ENCODE results near the gene PDCD6IP.

DNA sequence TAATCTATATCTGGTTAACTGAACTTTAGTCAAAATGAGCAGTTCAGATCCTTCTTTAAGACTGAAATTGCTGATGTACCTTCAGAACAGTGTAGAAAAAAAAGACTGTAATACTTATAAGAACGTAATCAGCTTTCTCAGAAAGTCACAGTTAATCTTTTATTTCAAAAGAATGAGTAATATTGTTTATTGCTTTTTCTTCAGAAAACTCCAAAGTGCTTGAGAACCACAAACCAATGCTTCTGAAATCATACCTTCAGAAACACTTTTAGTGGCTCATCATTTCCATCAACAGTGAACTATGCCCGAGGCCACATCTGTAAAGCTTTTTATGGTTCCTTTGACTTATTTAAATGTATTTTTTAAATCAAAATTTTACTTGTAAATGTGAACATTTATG lies 47.1 kb upstream of the PDCD6IP start:
- no peak for TF ChIP-seq POLR2A (IDR thresholded peaks at IDR 0.05)
- TF ChIP-seq CTCF (IDR thresholded peaks at IDR 0.05): no peak
- no peak for TF ChIP-seq POLR2AphosphoS5 (IDR thresholded peaks at IDR 0.05)

Data from breast epithelium (tissue), 3 donors.